AG09309 (cell line): Measurements from ENCODE around the gene PECR.

Experiments used
- DNase-seq: peaks from one replicate; pipeline ENCODE4 v3.0.0-alpha.2; 2010; ENCODE audit warnings: low read depth
- H3K4me3 ChIP-seq: 2 replicates; pipeline ENCODE4 v1.5.1; 2011; ENCODE audit warnings: mild to moderate bottlenecking, low read depth, low read length, moderate library complexity; ENCODE audit not compliant: control insufficient read depth
- TF ChIP-seq, protein P1 (sequence below): IDR thresholded peaks from 2 replicates; pipeline ENCODE4 v1.5.1; 2011; ENCODE audit warnings: mild to moderate bottlenecking, low read depth, low read length, inconsistent platforms; ENCODE audit not compliant: insufficient read depth, control insufficient read depth; ENCODE audit errors: missing control alignments

Gene PECR

DNA sequence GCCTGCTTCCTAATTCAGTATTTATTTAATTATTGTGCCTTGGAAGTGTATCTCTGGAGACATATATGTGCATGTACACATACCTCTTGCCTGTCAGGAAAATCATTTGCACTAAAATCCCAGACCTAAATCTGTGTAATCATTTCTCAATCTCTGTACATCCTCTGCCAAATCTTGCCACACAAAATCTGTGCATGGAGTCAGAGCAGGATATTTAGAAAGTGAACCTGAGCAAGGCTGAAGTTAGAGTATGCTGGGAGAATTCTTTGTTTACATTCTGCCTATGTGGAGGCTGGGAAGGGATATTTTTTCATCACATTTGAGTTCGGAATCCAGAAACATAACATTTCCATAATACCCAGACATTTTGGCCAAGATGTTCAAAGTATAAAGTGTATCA lies 36.9 kb upstream of the PECR start:
- H3K4me3 ChIP-seq: no peak overlapping the region
- no peak for DNase-seq
- TF ChIP-seq, protein P1, sequence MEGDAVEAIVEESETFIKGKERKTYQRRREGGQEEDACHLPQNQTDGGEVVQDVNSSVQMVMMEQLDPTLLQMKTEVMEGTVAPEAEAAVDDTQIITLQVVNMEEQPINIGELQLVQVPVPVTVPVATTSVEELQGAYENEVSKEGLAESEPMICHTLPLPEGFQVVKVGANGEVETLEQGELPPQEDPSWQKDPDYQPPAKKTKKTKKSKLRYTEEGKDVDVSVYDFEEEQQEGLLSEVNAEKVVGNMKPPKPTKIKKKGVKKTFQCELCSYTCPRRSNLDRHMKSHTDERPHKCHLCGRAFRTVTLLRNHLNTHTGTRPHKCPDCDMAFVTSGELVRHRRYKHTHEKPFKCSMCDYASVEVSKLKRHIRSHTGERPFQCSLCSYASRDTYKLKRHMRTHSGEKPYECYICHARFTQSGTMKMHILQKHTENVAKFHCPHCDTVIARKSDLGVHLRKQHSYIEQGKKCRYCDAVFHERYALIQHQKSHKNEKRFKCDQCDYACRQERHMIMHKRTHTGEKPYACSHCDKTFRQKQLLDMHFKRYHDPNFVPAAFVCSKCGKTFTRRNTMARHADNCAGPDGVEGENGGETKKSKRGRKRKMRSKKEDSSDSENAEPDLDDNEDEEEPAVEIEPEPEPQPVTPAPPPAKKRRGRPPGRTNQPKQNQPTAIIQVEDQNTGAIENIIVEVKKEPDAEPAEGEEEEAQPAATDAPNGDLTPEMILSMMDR: no peak

DNA sequence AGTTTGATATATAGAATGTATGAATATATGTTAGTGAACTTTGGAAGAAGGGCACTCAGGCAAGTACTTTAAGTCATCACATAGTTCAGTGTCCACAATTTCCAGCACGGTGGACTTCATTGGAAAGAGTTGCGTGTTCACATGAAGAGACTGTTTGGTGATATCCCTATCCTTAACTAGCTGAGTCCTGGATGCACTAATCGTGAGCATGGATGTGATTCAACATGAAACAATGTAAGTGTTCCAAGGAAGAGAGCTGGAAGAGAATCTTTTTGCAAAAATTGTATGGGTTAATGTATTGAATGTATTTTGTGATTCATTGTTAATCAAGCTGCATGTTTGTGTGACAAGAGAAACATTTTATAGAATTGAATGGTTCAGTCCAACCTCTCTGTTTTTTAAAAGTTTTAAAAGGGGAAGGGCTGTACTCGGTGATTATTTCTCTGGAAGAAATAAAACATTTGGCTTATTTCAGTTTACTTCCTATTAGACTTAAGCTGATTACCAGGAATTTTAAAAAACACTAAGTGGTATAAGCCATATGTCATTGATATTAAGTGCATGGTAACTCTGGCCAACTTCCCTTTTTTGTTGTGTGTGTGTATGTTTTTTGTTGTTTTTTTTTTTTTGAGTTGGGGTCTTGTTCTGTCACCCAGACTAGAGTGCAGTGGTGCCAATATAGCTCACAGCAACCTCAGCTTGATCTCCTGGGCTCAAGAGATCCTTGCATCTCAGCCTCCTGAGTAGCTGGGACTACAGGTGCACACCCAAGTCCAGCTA lies 36.1 kb upstream of the PECR start:
- no peak overlapping the region for H3K4me3 ChIP-seq
- DNase-seq: no peak
- TF ChIP-seq, protein P1: no peak

DNA sequence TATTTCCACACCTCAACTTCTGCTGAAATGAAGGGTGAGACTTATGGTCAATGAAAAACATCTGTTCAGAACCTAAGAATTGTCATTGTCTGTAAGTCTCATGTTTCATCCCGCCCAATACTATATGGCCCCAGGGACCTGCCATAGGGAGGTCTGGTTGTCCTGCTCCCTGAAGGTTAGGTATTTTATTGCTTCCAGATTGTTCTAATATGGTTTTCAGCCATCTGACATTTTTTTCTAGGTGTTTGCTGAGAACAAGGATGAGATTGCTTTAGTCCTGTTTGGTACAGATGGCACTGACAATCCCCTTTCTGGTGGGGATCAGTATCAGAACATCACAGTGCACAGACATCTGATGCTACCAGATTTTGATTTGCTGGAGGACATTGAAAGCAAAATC lies 34.8 kb upstream of the PECR start:
- DNase-seq: no peak
- TF ChIP-seq, protein P1: no peak
- no peak overlapping the region for H3K4me3 ChIP-seq

DNA sequence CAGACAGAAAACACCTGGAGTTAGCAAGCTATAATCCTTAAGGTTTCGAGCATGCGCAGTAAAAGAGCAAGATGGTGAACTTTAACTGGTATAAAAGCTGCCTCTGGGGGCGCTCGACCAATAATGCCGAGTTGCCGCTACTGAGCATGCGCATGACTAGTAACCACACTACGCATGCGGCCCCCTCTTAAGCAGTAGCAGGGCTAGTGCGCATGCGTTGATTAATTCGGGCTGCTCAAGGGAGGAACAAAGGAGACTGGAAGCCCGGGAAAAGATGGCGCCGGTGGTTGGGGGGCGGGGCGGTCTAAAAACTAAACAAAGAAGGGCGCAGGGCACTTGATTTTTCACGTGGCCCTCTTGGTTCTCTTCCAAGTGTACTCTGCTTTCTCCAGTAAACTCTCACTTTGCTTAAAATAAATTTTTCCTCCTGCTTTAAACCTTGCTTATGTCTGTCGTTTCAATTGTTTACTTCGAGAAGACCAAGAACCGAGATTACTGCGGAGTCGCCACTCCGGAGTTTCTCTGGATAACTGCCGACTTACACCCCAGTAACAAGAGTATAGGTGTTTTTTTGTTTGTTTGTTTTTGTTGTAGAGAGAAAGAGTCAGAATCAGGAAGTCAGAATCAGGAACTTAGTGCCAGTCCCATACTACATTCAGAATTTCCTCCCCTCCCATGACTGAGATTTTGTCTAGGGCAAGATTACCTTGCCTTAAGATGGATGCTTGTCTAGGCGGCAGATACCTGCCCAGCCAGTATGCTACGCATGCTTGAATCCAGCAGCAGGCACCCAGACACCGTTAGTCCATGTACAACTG lies 33.3 kb upstream of the PECR start:
- DNase-seq: peak; percentile 96
- TF ChIP-seq, protein P1: peak; percentile 79
- peak overlapping the region; percentile 38 for H3K4me3 ChIP-seq

DNA sequence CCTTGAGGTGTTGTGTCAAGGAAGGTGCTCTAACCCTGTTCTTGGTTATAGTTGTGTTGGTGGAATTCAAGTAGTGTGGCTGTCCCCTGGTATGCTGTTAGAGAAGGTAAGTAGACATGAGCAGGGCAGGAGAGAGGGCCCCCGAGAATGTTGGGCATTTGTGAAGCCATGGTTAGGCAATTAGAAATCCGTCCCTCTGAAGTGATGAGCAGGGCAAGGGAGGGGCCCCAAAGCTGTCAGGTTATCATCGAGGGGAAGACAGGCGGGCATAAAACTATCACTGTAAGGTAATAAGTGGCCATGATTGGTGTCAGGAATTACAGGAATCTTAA lies 32.7 kb upstream of the PECR start:
- H3K4me3 ChIP-seq: no peak overlapping the region
- no peak for DNase-seq
- TF ChIP-seq, protein P1: no peak

DNA sequence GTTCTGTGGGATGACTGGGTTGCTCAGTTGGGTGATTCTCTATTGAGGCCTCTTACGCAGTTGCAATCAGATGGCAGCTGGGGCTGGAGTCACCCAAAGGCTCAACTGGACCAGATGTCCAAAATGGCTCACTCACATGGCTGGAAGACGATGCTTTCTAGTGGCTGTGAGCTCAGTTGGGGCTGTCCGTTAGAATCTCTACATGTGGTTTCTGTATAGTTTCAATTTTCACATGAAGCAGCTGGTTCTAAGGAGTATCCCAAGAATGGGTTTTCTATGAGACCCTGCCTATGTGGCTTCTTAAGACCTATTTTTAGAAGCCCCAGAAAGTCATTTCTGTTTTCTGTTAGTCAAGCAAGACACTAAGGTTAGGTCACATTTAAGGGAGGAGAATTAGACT lies 32.0 kb upstream of the PECR start:
- TF ChIP-seq, protein P1: no peak
- DNase-seq: no peak
- H3K4me3 ChIP-seq: no peak overlapping the region

DNA sequence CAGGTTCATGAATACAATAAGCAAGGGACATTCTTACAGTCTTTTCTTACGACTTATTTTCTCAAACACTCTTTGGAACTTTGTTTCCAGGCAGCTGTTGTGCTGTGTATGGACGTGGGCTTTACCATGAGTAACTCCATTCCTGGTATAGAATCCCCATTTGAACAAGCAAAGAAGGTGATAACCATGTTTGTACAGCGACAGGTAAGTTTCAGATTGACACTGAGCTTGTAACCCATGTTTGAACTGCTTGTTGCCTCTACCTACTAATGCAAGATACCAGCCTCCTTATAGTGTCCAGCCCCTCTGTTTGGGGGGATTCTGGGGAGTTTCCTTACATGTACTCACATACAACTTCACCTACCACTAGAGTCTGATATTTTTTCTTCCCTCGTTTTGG lies 31.3 kb upstream of the PECR start:
- no peak for DNase-seq
- TF ChIP-seq, protein P1: no peak
- no peak overlapping the region for H3K4me3 ChIP-seq
